HG03045 (cell line): ENCODE measurements around the gene IAPP.
"Not testable (repeated sequence)": the region's sequence is repeated elsewhere in the genome, so short reads cannot be mapped to it uniquely, and the experiment has no call there.

Experiments used
- ATAC-seq: cut with Tn5 transposase; IDR thresholded peaks from one replicate; pipeline ENCODE4 v1.9.1; 2021; ENCODE audit warnings: mild to moderate bottlenecking, moderate library complexity; ENCODE audit not compliant: unreplicated experiment

The IAPP gene

GRCh38 chr12:21370845-21371449 is 1.8 kb upstream of the IAPP start:
- no peak for ATAC-seq

- ATAC-seq = no peak
Measured at GRCh38 chr12:21379218-21379617, 6.5 kb downstream of the IAPP start.

GRCh38 chr12:21381320-21381719 is 8.6 kb downstream of the IAPP start:
- ATAC-seq = not testable (repeated sequence)

GRCh38 chr12:21384261-21384660 is 11.6 kb downstream of the IAPP start:
- ATAC-seq = no peak

GRCh38 chr12:21387174-21387573 is 14.5 kb downstream of the IAPP start:
- ATAC-seq = no peak

GRCh38 chr12:21392384-21392783 is 19.7 kb downstream of the IAPP start:
- ATAC-seq = no peak

- not testable (repeated sequence) for ATAC-seq
Measured at GRCh38 chr12:21394828-21395626, 22.3 kb downstream of the IAPP start.

GRCh38 chr12:21413369-21414277 is 40.9 kb downstream of the IAPP start:
- no peak for ATAC-seq

- ATAC-seq = no peak
Measured at GRCh38 chr12:21416511-21417121, 43.9 kb downstream of the IAPP start.

GRCh38 chr12:21418398-21418797 is 45.7 kb downstream of the IAPP start:
- not testable (repeated sequence) for ATAC-seq

- not testable (repeated sequence) for ATAC-seq
Measured at GRCh38 chr12:21419009-21419699, 46.5 kb downstream of the IAPP start.

- ATAC-seq = no peak
Measured at GRCh38 chr12:21428241-21428640, 55.5 kb downstream of the IAPP start.
